Endothelial cell of umbilical vein (primary cell): ENCODE results near the gene ASNSD1.

Experiments used
- EZH2 ChIP-seq: IDR thresholded peaks from 2 replicates; pipeline ENCODE4 v1.6.1; 2012; ENCODE audit warnings: borderline replicate concordance, low read depth, mild to moderate bottlenecking, moderate library complexity, low read length, inconsistent platforms; ENCODE audit not compliant: severe bottlenecking
- FOS ChIP-seq: IDR thresholded peaks from 2 replicates; pipeline ENCODE4 v1.6.1; 2011; ENCODE audit warnings: mild to moderate bottlenecking, low read length, moderate library complexity, borderline replicate concordance; ENCODE audit not compliant: insufficient read depth
- GATA2 ChIP-seq: IDR thresholded peaks from 2 replicates; pipeline ENCODE4 v1.7.0; 2011; ENCODE audit warnings: low read depth, mild to moderate bottlenecking, moderate library complexity, mixed read lengths, low read length; ENCODE audit not compliant: insufficient read length, insufficient read depth
- JUN ChIP-seq: IDR thresholded peaks from 2 replicates; pipeline ENCODE4 v1.6.1; 2011; ENCODE audit warnings: borderline replicate concordance, low read depth; ENCODE audit not compliant: insufficient read length, insufficient read depth
- MYC ChIP-seq: IDR thresholded peaks from one replicate; pipeline ENCODE4 v1.6.1; 2011; ENCODE audit warnings: mild to moderate bottlenecking, low read depth, low read length
- POLR2A ChIP-seq: IDR thresholded peaks from 2 replicates; pipeline ENCODE4 v1.6.1; 2012; ENCODE audit warnings: low read depth, mild to moderate bottlenecking, control low read depth, low read length
- POLR2AphosphoS5 ChIP-seq: IDR thresholded peaks from 2 replicates; pipeline ENCODE4 v1.6.1; 2012; ENCODE audit warnings: low read depth, mild to moderate bottlenecking, control low read depth, low read length, moderate library complexity; ENCODE audit not compliant: insufficient read depth
- TF ChIP-seq, protein P1 (sequence below), 2 donors: IDR thresholded peaks; 1 replicate in 1 of 2; 2 replicates in 1 of 2; pipeline ENCODE4 v1.5.1; 2011; ENCODE audit warnings: low read length in 2 of 2, mild to moderate bottlenecking in 2 of 2, moderate library complexity in 2 of 2, control low read depth in 1 of 2, inconsistent platforms in 1 of 2, low read depth in 1 of 2; ENCODE audit not compliant: insufficient read depth in 1 of 2; ENCODE audit errors: extremely low read depth in 1 of 2
- TF ChIP-seq, protein P2 (sequence below): IDR thresholded peaks from 2 replicates; pipeline ENCODE4 v1.6.1; 2011; ENCODE audit not compliant: insufficient read depth, insufficient read length

DNA sequence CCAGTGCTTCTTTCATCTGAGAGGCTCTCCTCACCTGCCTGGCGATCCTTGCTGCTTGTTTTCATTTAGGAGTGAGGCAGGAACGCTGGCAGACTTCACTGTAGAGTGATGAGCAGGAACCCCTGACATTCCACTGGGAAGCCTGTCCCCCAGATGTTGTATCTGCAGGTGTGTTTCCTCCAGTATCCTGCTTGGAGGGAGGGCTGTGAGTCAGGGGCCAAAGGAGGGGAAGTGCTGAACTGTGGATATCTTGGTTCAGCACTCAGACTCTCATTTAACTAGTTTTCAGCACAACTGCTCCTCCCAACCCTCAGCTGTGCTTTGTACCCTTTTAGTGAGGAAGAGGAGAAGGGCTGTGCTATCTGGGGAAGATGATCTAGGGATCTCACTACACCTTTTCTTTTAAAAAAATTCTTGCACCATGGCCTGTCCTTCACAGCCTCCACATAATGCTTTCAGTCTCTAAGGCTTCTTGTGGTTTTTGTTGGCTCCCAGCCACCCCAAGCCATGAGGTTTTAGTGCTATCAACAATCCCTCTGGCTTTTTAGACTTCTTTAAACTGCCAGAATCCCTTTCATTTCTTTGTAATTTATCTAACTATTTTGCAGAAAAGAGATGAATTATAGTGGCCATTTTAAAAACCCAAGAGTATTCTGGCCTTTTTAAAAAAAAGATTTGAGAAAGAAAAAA lies 24.4 kb downstream of the ASNSD1 start:
- TF ChIP-seq, protein P1, sequence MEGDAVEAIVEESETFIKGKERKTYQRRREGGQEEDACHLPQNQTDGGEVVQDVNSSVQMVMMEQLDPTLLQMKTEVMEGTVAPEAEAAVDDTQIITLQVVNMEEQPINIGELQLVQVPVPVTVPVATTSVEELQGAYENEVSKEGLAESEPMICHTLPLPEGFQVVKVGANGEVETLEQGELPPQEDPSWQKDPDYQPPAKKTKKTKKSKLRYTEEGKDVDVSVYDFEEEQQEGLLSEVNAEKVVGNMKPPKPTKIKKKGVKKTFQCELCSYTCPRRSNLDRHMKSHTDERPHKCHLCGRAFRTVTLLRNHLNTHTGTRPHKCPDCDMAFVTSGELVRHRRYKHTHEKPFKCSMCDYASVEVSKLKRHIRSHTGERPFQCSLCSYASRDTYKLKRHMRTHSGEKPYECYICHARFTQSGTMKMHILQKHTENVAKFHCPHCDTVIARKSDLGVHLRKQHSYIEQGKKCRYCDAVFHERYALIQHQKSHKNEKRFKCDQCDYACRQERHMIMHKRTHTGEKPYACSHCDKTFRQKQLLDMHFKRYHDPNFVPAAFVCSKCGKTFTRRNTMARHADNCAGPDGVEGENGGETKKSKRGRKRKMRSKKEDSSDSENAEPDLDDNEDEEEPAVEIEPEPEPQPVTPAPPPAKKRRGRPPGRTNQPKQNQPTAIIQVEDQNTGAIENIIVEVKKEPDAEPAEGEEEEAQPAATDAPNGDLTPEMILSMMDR (IDR thresholded peaks at IDR 0.05; ENCODE audit: extremely low read depth in 1 of 2, insufficient read depth in 1 of 2, low read depth in 1 of 2, low read length in 2 of 2): no peak
- TF ChIP-seq JUN (no peak), POLR2A (no peak), MYC (no peak), POLR2AphosphoS5 (no peak), EZH2 (no peak), FOS (no peak), GATA2 (no peak)
- TF ChIP-seq, protein P2, sequence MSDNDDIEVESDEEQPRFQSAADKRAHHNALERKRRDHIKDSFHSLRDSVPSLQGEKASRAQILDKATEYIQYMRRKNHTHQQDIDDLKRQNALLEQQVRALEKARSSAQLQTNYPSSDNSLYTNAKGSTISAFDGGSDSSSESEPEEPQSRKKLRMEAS: no peak
